Lung (tissue), 12 donors: ENCODE data around the gene HSF5. TPM values are rescaled to one million over a fixed set of nuclear protein-coding genes. Genes with fewer than 3 reads are reported as not detected.

Source experiments
- ATAC-seq: fragments of 200-7000 bp; cut with Tn5 transposase; one replicate; pipeline ENCODE4 v1.9.1; 2020; ENCODE audit warnings: moderate number of reproducible peaks; ENCODE audit not compliant: insufficient read depth, low FRiP score
- DNase-seq, 3 donors: peaks; one replicate each; pipeline ENCODE4 v3.0.0-alpha.2; 2013 to 2017
- H3K27ac ChIP-seq, 2 donors: one replicate each; pipeline ENCODE4 v1.5.1; 2013; ENCODE audit warnings: mild to moderate bottlenecking in 2 of 2, moderate library complexity in 2 of 2, control low read depth in 1 of 2, inconsistent platforms in 1 of 2, low read depth in 1 of 2, low read length in 1 of 2
- H3K27me3 ChIP-seq, 3 donors: one replicate each; pipeline ENCODE4 v1.5.1; 2013; ENCODE audit warnings: low read length in 2 of 3; ENCODE audit not compliant: control insufficient read depth in 3 of 3, insufficient read depth in 3 of 3
- H3K36me3 ChIP-seq, 4 donors: one replicate each; pipeline ENCODE4 v1.5.1; 2013; ENCODE audit warnings: low read length in 4 of 4, mild to moderate bottlenecking in 1 of 4, moderate library complexity in 1 of 4; ENCODE audit not compliant: control insufficient read depth in 4 of 4, insufficient read depth in 4 of 4
- H3K4me1 ChIP-seq, 5 donors: one replicate each; pipeline ENCODE4 v1.5.1; 2013; ENCODE audit warnings: low read length in 5 of 5, mild to moderate bottlenecking in 2 of 5, moderate library complexity in 1 of 5; ENCODE audit not compliant: control insufficient read depth in 5 of 5, insufficient read depth in 5 of 5
- H3K4me3 ChIP-seq: one replicate; pipeline ENCODE4 v1.5.1; 2013; ENCODE audit warnings: mild to moderate bottlenecking, control low read depth, moderate library complexity
- H3K9ac ChIP-seq, 2 donors: one replicate each; pipeline ENCODE4 v1.5.1; 2013; ENCODE audit warnings: low read length in 2 of 2, control low read depth in 1 of 2; ENCODE audit not compliant: insufficient read depth in 1 of 2
- H3K9me3 ChIP-seq, 4 donors: one replicate each; pipeline ENCODE4 v1.5.1; 2013; ENCODE audit warnings: low read length in 3 of 4, mild to moderate bottlenecking in 1 of 4, moderate library complexity in 1 of 4; ENCODE audit not compliant: control insufficient read depth in 4 of 4, insufficient read depth in 3 of 4
- CTCF ChIP-seq: IDR thresholded peaks from 2 replicates; pipeline ENCODE4 v1.5.1; 2012; ENCODE audit warnings: mild to moderate bottlenecking; ENCODE audit errors: control extremely low read depth, extremely low read depth
- WGBS, 2 donors: extraction: QIAGEN DNeasy Blood & Tissue Kit; methylation state at CpG; one replicate each; pipeline ENCODE4 v1.1.7; 2013; 5-methylcytosine and 5-hydroxymethylcytosine counted together
- polyA plus RNA-seq, 2 donors: library from polyadenylated mRNA; stranded (reverse); fragments of 200-250 nt; gene quantifications; one replicate each; pipeline ENCODE4 v1.2.1, GENCODE V29; 2013
- total RNA-seq, 2 donors: library from RNA; depleted of rRNA in 1 of 2; stranded (reverse); fragments of >200 nt in 1 of 2; gene quantifications; one replicate each; pipeline ENCODE4 v1.2.1, GENCODE V29; 2014 to 2021
- donor health status: control.
- donor health status: control.
- donor health status: Bipolar disorder and iron deficiency.
- donor health status: healthy.
- donor health status: DM: yes; HTN: yes; CAD: no.

HSF5 gene
- total and polyA plus RNA-seq, 4 donors: 0.02 to 0.17 (median 0.08) TPM

GRCh38 chr17:58375811-58376210 lies 112.4 kb downstream of the HSF5 start:
- ATAC-seq: no peak
- Histone ChIP-seq H3K36me3 (peaks cover 0 to 3% (median 1%) of the 10 kb centered on the region in 4 donors), H3K9ac (no peak overlapping the region), H3K4me1 (peaks cover 0 to 34% (median 6%) of the 10 kb centered on the region in 5 donors), H3K27me3 (no peaks in the 10 kb centered on the region), H3K27ac (peak overlapping the region in 1 of 2 donors; percentile 35), H3K4me3 (no peak overlapping the region), H3K9me3 (no peaks in the 10 kb centered on the region)
- WGBS, 2 donors: 82 to 87% methylated on average over 2 of the region's 2 CpGs
- no peak for DNase-seq
- TF ChIP-seq CTCF: no peak

- Histone ChIP-seq H3K4me3 (no peak overlapping the region), H3K9me3 (no peaks in the 10 kb centered on the region), H3K9ac (no peak overlapping the region), H3K27ac (no peak overlapping the region), H3K27me3 (no peaks in the 10 kb centered on the region), H3K4me1 (peaks cover 0 to 30% (median 6%) of the 10 kb centered on the region in 5 donors), H3K36me3 (peaks cover 0 to 3% (median 1%) of the 10 kb centered on the region in 4 donors)
- WGBS, 2 donors: 43 to 61% methylated on average over 5 of the region's 5 CpGs
- no peak for TF ChIP-seq CTCF
- DNase-seq: no peak
- no peak for ATAC-seq
Observed at GRCh38 chr17:58375256-58375655, 113.0 kb downstream of the HSF5 start.

- TF ChIP-seq CTCF: no peak
- Histone ChIP-seq H3K4me3 (no peak overlapping the region), H3K4me1 (peaks cover 0 to 18% (median 5%) of the 10 kb centered on the region in 5 donors), H3K9me3 (no peaks in the 10 kb centered on the region), H3K9ac (no peak overlapping the region), H3K27ac (no peak overlapping the region), H3K27me3 (no peaks in the 10 kb centered on the region), H3K36me3 (peaks cover 0 to 2% (median 0%) of the 10 kb centered on the region in 4 donors)
- DNase-seq: no peak
- ATAC-seq: no peak
- 100% methylated on average over 1 of the region's 1 CpG for WGBS, 2 donors
Observed at GRCh38 chr17:58373923-58374322, 114.3 kb downstream of the HSF5 start.

GRCh38 chr17:58373003-58373402 lies 115.2 kb downstream of the HSF5 start:
- Histone ChIP-seq H3K27me3 (no peaks in the 10 kb centered on the region), H3K4me3 (no peak overlapping the region), H3K4me1 (peaks cover 0 to 16% (median 5%) of the 10 kb centered on the region in 5 donors), H3K9me3 (no peaks in the 10 kb centered on the region), H3K27ac (no peak overlapping the region), H3K36me3 (peaks cover 0 to 2% (median 0%) of the 10 kb centered on the region in 4 donors), H3K9ac (no peak overlapping the region)
- WGBS, 2 donors: 91% methylated on average over 5 of the region's 5 CpGs
- no peak for TF ChIP-seq CTCF
- ATAC-seq: no peak
- no peak for DNase-seq
